ENCODE results near the gene FAM241B. TPM values are rescaled to one million over a fixed set of nuclear protein-coding genes. Genes with fewer than 3 reads are reported as not detected.

FAM241B gene
- total RNA-seq, 1 donor from 2014 or later = 5.0 TPM

- ATAC-seq (no peak), DNase-seq (no peak)
- Histone ChIP-seq H3K4me1 (no peaks in the 10 kb centered on the region), H3K4me3 (no peak overlapping the region), H3K9me3 (no peaks in the 10 kb centered on the region), H3K36me3 (no peaks in the 10 kb centered on the region), H3K27me3 (ENCODE audit: low read depth) (peaks cover 11% of the 10 kb centered on the region), H3K27ac (no peak overlapping the region)
- intact Hi-C loops (cut with DNase I) = no loop called here
- TF ChIP-seq CTCF (IDR thresholded peaks at IDR 0.05) = no peak
Measured at GRCh38 chr10:69655868-69656555, 26.0 kb downstream of the FAM241B start.

GRCh38 chr10:69656742-69657269 is 26.8 kb downstream of the FAM241B start:
- intact Hi-C loops (cut with DNase I) = no loop called here
- Histone ChIP-seq H3K27me3 (ENCODE audit: low read depth) (peaks cover 11% of the 10 kb centered on the region), H3K27ac (no peak overlapping the region), H3K4me1 (no peaks in the 10 kb centered on the region), H3K36me3 (no peaks in the 10 kb centered on the region), H3K4me3 (no peak overlapping the region), H3K9me3 (no peaks in the 10 kb centered on the region)
- no peak for TF ChIP-seq CTCF (IDR thresholded peaks at IDR 0.05)
- ATAC-seq (no peak), DNase-seq (no peak)

- Histone ChIP-seq H3K36me3 (no peaks in the 10 kb centered on the region), H3K9me3 (no peaks in the 10 kb centered on the region), H3K27ac (no peak overlapping the region), H3K27me3 (ENCODE audit: low read depth) (peaks cover 11% of the 10 kb centered on the region), H3K4me1 (no peaks in the 10 kb centered on the region), H3K4me3 (no peak overlapping the region)
- TF ChIP-seq CTCF (IDR thresholded peaks at IDR 0.05) = no peak
- DNase-seq (peak; percentile 19), ATAC-seq (no peak)
- intact Hi-C loops (cut with DNase I) = no loop called here
Measured at GRCh38 chr10:69657430-69657829, 27.4 kb downstream of the FAM241B start.

GRCh38 chr10:69657866-69658265 is 27.8 kb downstream of the FAM241B start:
- Histone ChIP-seq H3K9me3 (no peaks in the 10 kb centered on the region), H3K27ac (no peak overlapping the region), H3K27me3 (ENCODE audit: low read depth) (peaks cover 11% of the 10 kb centered on the region), H3K4me1 (no peaks in the 10 kb centered on the region), H3K4me3 (no peak overlapping the region), H3K36me3 (no peaks in the 10 kb centered on the region)
- DNase-seq (no peak), ATAC-seq (no peak)
- intact Hi-C loops (cut with DNase I) = no loop called here
- TF ChIP-seq CTCF (IDR thresholded peaks at IDR 0.05) = no peak

GRCh38 chr10:69659241-69660038 is 29.4 kb downstream of the FAM241B start:
- no peak for DNase-seq
- Histone ChIP-seq H3K36me3 (no peaks in the 10 kb centered on the region), H3K27me3 (ENCODE audit: low read depth) (peaks cover 11% of the 10 kb centered on the region), H3K27ac (no peak overlapping the region), H3K4me3 (no peak overlapping the region), H3K9me3 (no peaks in the 10 kb centered on the region), H3K4me1 (no peaks in the 10 kb centered on the region)
- no peak for ATAC-seq
- TF ChIP-seq CTCF (IDR thresholded peaks at IDR 0.05) = no peak
- intact Hi-C loops (cut with DNase I) = no loop called here

All from lower lobe of right lung (tissue), 2 donors.